Midbrain (tissue), 1 donor: ENCODE data around the gene FHIT.

Experiments used
- DNase-seq: peaks from one replicate; lab custom pipeline; 2025; lab: John Stamatoyannopoulos, UW

Gene FHIT

GRCh38 chr3:60217156-60217911 is 1033.9 kb downstream of the FHIT start:
- no peak for DNase-seq

- DNase-seq = no peak
These were observed 1034.7 kb downstream of the FHIT start for GRCh38 chr3:60216462-60217075.

- no peak for DNase-seq
These were observed 1035.3 kb downstream of the FHIT start for GRCh38 chr3:60215946-60216345.

DNA sequence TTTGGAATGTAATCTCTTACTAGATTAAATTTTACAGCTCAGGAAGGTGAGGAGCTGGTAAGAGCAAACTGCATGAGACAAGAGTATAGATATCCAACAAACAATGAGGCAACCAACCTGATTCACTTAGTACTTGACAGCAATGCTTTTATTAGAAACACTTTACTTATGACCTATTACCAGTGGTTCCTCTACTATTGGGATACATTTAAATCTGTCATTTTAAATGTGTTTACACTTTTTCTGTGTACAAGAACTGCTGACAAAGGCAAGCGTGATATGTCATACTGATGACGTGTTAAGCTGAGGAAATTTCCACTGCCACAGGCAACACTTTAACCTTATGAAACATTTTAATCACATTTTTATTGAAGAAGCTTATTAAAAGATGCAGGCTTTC is 1043.3 kb downstream of the FHIT start:
- DNase-seq = no peak

- no peak for DNase-seq
These were observed 1045.0 kb downstream of the FHIT start for GRCh38 chr3:60206206-60206605.

- no peak for DNase-seq
These were observed 1049.1 kb downstream of the FHIT start for GRCh38 chr3:60202052-60202726.

DNA sequence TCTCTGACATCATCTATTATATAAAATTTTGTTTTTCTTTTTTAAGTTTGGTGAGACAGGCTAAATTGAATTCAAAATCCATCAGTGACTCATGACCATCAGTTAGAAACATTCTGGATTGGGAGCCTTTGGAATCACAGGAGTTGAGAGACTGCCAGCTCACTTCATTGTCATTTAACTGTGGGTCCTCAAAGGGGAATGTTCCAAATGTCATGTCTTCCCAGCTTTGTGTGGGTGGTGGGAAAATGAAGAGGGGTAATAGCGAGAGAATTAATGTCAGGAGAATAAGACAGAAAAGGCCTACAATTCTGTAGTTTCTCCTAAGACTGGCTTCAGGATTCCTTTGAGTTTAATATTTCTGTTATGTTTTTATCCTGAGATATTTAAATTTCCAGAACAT is 1051.9 kb downstream of the FHIT start:
- DNase-seq = no peak

DNA sequence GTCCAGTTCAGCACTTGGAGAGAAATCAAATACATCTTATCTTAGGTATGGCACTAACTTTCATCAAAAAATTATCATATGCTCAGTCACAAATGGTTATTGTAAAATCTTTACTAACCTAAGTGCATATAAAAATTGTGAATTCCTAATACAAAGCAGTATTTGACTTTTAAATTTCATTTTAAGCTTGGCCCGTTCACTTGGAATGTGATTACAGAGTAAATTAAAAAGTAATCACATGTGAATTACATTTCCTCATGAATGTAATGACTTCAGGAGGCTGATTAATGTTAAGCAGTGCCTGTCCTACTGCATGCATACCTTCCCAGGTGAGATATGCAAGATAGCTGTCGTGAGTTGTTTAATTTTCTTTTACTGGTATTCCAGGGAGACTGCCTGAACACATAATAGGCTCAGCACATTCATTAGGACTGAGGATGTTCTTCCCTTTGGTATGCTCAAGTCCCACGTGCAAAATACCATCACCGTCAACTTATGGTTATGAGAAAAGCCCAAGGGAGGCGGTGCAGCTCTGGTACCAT is 1053.0 kb downstream of the FHIT start:
- DNase-seq = no peak

GRCh38 chr3:60192297-60193114 is 1058.7 kb downstream of the FHIT start:
- DNase-seq = no peak

- DNase-seq = no peak
These were observed 1061.2 kb downstream of the FHIT start for GRCh38 chr3:60190073-60190472.

GRCh38 chr3:60189304-60189703 is 1061.9 kb downstream of the FHIT start:
- DNase-seq = no peak

- DNase-seq = no peak
These were observed 1062.4 kb downstream of the FHIT start for GRCh38 chr3:60188803-60189202.

DNA sequence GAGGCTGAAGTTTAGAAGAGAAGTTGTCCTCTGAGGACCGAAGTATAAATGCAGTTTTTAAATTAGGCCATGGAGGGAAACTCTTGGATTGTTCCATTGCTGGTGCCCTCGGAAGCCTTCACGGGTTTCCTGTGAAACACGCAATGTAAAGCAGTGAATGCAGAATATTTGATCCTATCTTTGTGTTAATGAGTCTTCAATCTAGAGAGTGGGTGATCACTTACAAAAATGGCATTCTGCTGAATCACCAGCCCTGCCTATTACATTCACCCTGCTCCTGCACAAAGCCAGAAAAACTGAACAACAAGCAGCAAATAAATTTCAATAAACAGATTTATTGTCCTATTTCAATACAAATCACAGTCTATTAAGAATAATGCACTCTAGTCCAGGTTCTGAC is 1063.9 kb downstream of the FHIT start:
- no peak for DNase-seq

DNA sequence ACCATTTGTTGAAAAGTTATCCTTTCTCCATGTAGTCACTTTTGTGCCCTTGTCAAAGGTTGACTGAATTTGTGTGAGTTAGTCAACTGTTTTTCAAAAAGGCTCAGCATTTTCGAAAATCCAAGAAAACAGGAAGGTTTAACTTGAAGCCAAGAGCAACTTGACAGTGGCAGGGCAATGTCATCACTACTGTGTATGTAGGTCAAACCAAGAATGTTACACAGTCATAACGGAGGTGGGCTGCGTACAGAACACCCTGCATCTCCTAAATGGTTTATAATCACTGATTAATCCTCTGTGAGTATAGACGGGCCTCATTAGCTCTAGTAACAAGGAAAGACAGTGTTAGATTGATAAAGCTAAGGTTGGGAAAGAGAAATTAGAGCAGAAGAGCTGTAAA is 1064.9 kb downstream of the FHIT start:
- no peak for DNase-seq

- DNase-seq = no peak
These were observed 1066.1 kb downstream of the FHIT start for GRCh38 chr3:60185161-60185560.

GRCh38 chr3:60182697-60183096 is 1068.6 kb downstream of the FHIT start:
- no peak for DNase-seq

- DNase-seq = no peak
These were observed 1072.2 kb downstream of the FHIT start for GRCh38 chr3:60178931-60179653.

GRCh38 chr3:60177726-60178125 is 1073.5 kb downstream of the FHIT start:
- no peak for DNase-seq

DNA sequence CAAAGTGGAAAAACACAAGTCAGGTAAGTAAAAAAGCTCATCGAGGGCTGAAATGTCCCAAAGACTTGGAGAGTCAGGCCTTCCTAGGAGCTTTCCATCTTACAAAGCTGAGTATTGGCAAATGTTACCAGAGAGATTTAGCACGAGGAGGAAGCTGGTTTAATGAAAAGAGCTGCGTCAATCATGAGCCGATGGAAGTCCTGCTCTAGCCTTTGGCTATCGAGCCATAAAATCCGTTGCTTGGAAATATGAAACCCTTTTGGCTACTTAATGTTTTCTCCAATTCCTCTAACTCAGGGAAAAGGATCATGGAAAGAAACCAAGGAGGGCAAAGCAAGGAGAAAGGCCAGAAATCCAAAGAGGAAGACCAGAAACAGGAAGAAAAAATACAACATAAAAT is 1074.6 kb downstream of the FHIT start:
- DNase-seq = no peak

DNA sequence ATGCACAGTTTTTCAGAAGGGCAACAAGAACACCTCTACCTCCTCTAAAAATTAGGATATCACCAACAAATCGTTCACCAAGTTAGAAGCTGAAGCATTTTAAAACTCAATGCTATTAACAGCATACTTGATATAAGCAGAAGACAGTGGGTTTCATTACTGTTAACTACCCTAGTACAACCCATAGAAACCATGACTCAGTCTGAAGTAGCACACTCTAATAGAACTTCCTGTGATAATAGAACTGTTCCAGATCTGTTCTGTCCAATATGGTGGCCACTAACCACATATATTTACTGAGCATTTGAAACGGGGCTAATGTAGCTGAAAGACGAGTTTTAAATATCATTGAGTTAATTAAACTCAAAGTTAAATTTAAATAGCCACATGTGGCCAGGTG is 1075.6 kb downstream of the FHIT start:
- DNase-seq = no peak

GRCh38 chr3:60169755-60170154 is 1081.5 kb downstream of the FHIT start:
- DNase-seq = no peak
